Stomach smooth muscle (tissue), 2 donors: ENCODE results near the gene DIS3L2.
A peak's percentile ranks its signal among the peaks of the same experiment; 100 is the strongest.

Experiments used
- H3K27ac ChIP-seq: one replicate; pipeline ENCODE4 v1.7.0; 2013; ENCODE audit warnings: mild to moderate bottlenecking, low read length, inconsistent platforms
- H3K27me3 ChIP-seq, 2 donors: one replicate each; pipeline ENCODE4 v1.7.0; 2013; ENCODE audit warnings: low read length in 2 of 2; ENCODE audit not compliant: insufficient read depth in 2 of 2, control insufficient read depth in 1 of 2
- H3K36me3 ChIP-seq, 2 donors: one replicate each; pipeline ENCODE4 v1.7.0; 2013; ENCODE audit warnings: low read length in 2 of 2; ENCODE audit not compliant: control insufficient read depth in 2 of 2, insufficient read depth in 2 of 2
- H3K4me1 ChIP-seq: one replicate; pipeline ENCODE4 v1.7.0; 2013; ENCODE audit warnings: low read length; ENCODE audit not compliant: control insufficient read depth, insufficient read depth
- H3K4me3 ChIP-seq, 2 donors: one replicate each; pipeline ENCODE4 v1.7.0; 2013; ENCODE audit warnings: low read length in 2 of 2
- H3K9ac ChIP-seq, 2 donors: one replicate each; pipeline ENCODE4 v1.7.0; 2013; ENCODE audit warnings: low read length in 2 of 2, mild to moderate bottlenecking in 1 of 2
- H3K9me3 ChIP-seq, 2 donors: one replicate each; pipeline ENCODE4 v1.7.0; 2013; ENCODE audit warnings: low read length in 2 of 2; ENCODE audit not compliant: control insufficient read depth in 2 of 2
- donor health status: healthy.
- donor health status: Pancreatic carcinoma.

The DIS3L2 gene

GRCh38 chr2:232264081-232264480, 302.6 kb downstream of the DIS3L2 start:
- Histone ChIP-seq H3K36me3 (peaks cover 10 to 30% of the 10 kb centered on the region in 2 donors), H3K9ac (no peak overlapping the region), H3K27ac (no peak overlapping the region), H3K27me3 (no peaks in the 10 kb centered on the region), H3K9me3 (no peaks in the 10 kb centered on the region), H3K4me1 (no peaks in the 10 kb centered on the region), H3K4me3 (no peak overlapping the region)

- H3K9me3 ChIP-seq = no peaks in the 10 kb centered on the region
- H3K9ac ChIP-seq = no peak overlapping the region
- no peaks in the 10 kb centered on the region for H3K4me1 ChIP-seq
- H3K27ac ChIP-seq = no peak overlapping the region
- H3K4me3 ChIP-seq = no peak overlapping the region
- no peaks in the 10 kb centered on the region for H3K27me3 ChIP-seq
- H3K36me3 ChIP-seq = peaks cover 10 to 28% of the 10 kb centered on the region in 2 donors
These were observed 303.8 kb downstream of the DIS3L2 start for GRCh38 chr2:232265329-232265728.

- H3K9ac ChIP-seq = no peak overlapping the region
- H3K36me3 ChIP-seq = peaks cover 10 to 18% of the 10 kb centered on the region in 2 donors
- H3K4me1 ChIP-seq = no peaks in the 10 kb centered on the region
- no peak overlapping the region for H3K27ac ChIP-seq
- H3K27me3 ChIP-seq = no peaks in the 10 kb centered on the region
- H3K9me3 ChIP-seq = no peaks in the 10 kb centered on the region
- H3K4me3 ChIP-seq = no peak overlapping the region
These were observed 307.2 kb downstream of the DIS3L2 start for GRCh38 chr2:232268636-232269165.

- no peak overlapping the region for H3K4me3 ChIP-seq
- no peaks in the 10 kb centered on the region for H3K9me3 ChIP-seq
- no peaks in the 10 kb centered on the region for H3K4me1 ChIP-seq
- H3K9ac ChIP-seq = no peak overlapping the region
- peaks cover 0 to 12% of the 10 kb centered on the region in 2 donors for H3K36me3 ChIP-seq
- no peaks in the 10 kb centered on the region for H3K27me3 ChIP-seq
- no peak overlapping the region for H3K27ac ChIP-seq
These were observed 308.4 kb downstream of the DIS3L2 start for GRCh38 chr2:232269867-232270266.

- Histone ChIP-seq H3K9ac (peak overlapping the region in 1 of 2 donors; percentile 29), H3K27ac (no peak overlapping the region), H3K27me3 (no peaks in the 10 kb centered on the region), H3K4me3 (no peak overlapping the region), H3K36me3 (peaks cover 0 to 9% of the 10 kb centered on the region in 2 donors), H3K4me1 (peaks cover 3% of the 10 kb centered on the region), H3K9me3 (peaks cover 0 to 5% of the 10 kb centered on the region in 2 donors)
These were observed 312.6 kb downstream of the DIS3L2 start for GRCh38 chr2:232273903-232274643.

GRCh38 chr2:232275670-232276069, 314.2 kb downstream of the DIS3L2 start:
- Histone ChIP-seq H3K27ac (no peak overlapping the region), H3K9me3 (peaks cover 0 to 5% of the 10 kb centered on the region in 2 donors), H3K36me3 (peaks cover 0 to 9% of the 10 kb centered on the region in 2 donors), H3K9ac (no peak overlapping the region), H3K4me1 (peaks cover 3% of the 10 kb centered on the region), H3K27me3 (no peaks in the 10 kb centered on the region), H3K4me3 (no peak overlapping the region)

GRCh38 chr2:232276084-232276732, 314.7 kb downstream of the DIS3L2 start:
- Histone ChIP-seq H3K27ac (no peak overlapping the region), H3K36me3 (peaks cover 0 to 9% of the 10 kb centered on the region in 2 donors), H3K9ac (no peak overlapping the region), H3K4me1 (peaks cover 3% of the 10 kb centered on the region), H3K27me3 (no peaks in the 10 kb centered on the region), H3K4me3 (no peak overlapping the region), H3K9me3 (peaks cover 0 to 5% of the 10 kb centered on the region in 2 donors)

- Histone ChIP-seq H3K4me3 (no peak overlapping the region), H3K36me3 (peaks cover 0 to 9% of the 10 kb centered on the region in 2 donors), H3K9ac (no peak overlapping the region), H3K9me3 (peaks cover 0 to 5% of the 10 kb centered on the region in 2 donors), H3K27me3 (no peaks in the 10 kb centered on the region), H3K4me1 (peaks cover 3% of the 10 kb centered on the region), H3K27ac (no peak overlapping the region)
These were observed 315.3 kb downstream of the DIS3L2 start for GRCh38 chr2:232276733-232277313.

GRCh38 chr2:232278534-232278933, 317.0 kb downstream of the DIS3L2 start:
- Histone ChIP-seq H3K27me3 (no peaks in the 10 kb centered on the region), H3K4me3 (no peak overlapping the region), H3K27ac (no peak overlapping the region), H3K9me3 (peaks cover 0 to 5% of the 10 kb centered on the region in 2 donors), H3K4me1 (peaks cover 3% of the 10 kb centered on the region), H3K9ac (no peak overlapping the region), H3K36me3 (peaks cover 0 to 2% of the 10 kb centered on the region in 2 donors)

- Histone ChIP-seq H3K27me3 (no peaks in the 10 kb centered on the region), H3K4me1 (peaks cover 3% of the 10 kb centered on the region), H3K9me3 (peaks cover 0 to 5% of the 10 kb centered on the region in 2 donors), H3K9ac (no peak overlapping the region), H3K36me3 (peaks cover 0 to 2% of the 10 kb centered on the region in 2 donors), H3K27ac (no peak overlapping the region), H3K4me3 (no peak overlapping the region)
These were observed 318.8 kb downstream of the DIS3L2 start for GRCh38 chr2:232280341-232280740.
